ENCODE data around the gene RAB44. TPM values are rescaled to one million over a fixed set of nuclear protein-coding genes. Genes with fewer than 3 reads are reported as not detected.

The RAB44 gene
- total and polyA plus RNA-seq, 2 of the 13 experiments (the other 11 are each of a cell fraction or from before 2014, with no cell fraction given) = not detected

- TF ChIP-seq PCBP2 (optimal IDR thresholded peaks at IDR 0.05; ENCODE audit: low read depth, low read length, poor library complexity, severe bottlenecking) (no peak), TEF (CRISPR knock-in tag; IDR thresholded peaks at IDR 0.05) (no peak), RFX1 (IDR thresholded peaks at IDR 0.05) (peak; percentile 14; the same call in 1 of the 2 replicates), MIER3 (CRISPR knock-in tag; IDR thresholded peaks at IDR 0.05; ENCODE audit: borderline replicate concordance) (0 out of 2 replicates have a peak, but pooled peaks have one; percentile 71), IRF2 (CRISPR knock-in tag; IDR thresholded peaks at IDR 0.05) (peak; percentile 80), STAG1 (CRISPR knock-in tag; IDR thresholded peaks at IDR 0.05) (peak; percentile 98), HOMEZ (CRISPR knock-in tag; IDR thresholded peaks at IDR 0.05; ENCODE audit: low read depth) (no peak), ZNF7 (CRISPR knock-in tag; IDR thresholded peaks at IDR 0.05) (no peak), MXI1 (IDR thresholded peaks at IDR 0.05; ENCODE audit: borderline replicate concordance, low read depth, low read length) (0 out of 3 replicates have a peak, but pooled peaks have one; percentile 14), AHR (CRISPR knock-in tag; IDR thresholded peaks at IDR 0.05) (no peak), SALL1 (CRISPR knock-in tag; IDR thresholded peaks at IDR 0.05) (peak; percentile 72), ERF (CRISPR knock-in tag; IDR thresholded peaks at IDR 0.05) (0 out of 2 replicates have a peak, but pooled peaks have one; percentile 36), KDM5B (CRISPR knock-in tag; IDR thresholded peaks at IDR 0.05; ENCODE audit: borderline replicate concordance) (peak; percentile 22; the same call in 1 of the 2 replicates), TSC22D2 (CRISPR knock-in tag; IDR thresholded peaks at IDR 0.05; ENCODE audit: borderline replicate concordance) (0 out of 2 replicates have a peak, but pooled peaks have one; percentile 33), SP140L (CRISPR knock-in tag; IDR thresholded peaks at IDR 0.05; ENCODE audit: borderline replicate concordance) (0 out of 2 replicates have a peak, but pooled peaks have one; percentile 68), ZNF572 (CRISPR knock-in tag; IDR thresholded peaks at IDR 0.05) (no peak), HDAC2 (CRISPR knock-in tag; IDR thresholded peaks at IDR 0.05) (0 out of 2 replicates have a peak, but pooled peaks have one; percentile 22), POGK (CRISPR knock-in tag; conservative IDR thresholded peaks at IDR 0.05) (0 out of 2 replicates have a peak, but pooled peaks have one; percentile 45), ZNF691 (CRISPR knock-in tag; IDR thresholded peaks at IDR 0.05; ENCODE audit: borderline replicate concordance, low read depth) (0 out of 2 replicates have a peak, but pooled peaks have one; percentile 16), SMAD1 (CRISPR knock-in tag; IDR thresholded peaks at IDR 0.05; ENCODE audit: borderline replicate concordance, low read depth) (0 out of 2 replicates have a peak, but pooled peaks have one; percentile 60), ZBTB49 (CRISPR knock-in tag; IDR thresholded peaks at IDR 0.05; ENCODE audit: borderline replicate concordance) (peak; percentile 18; the same call in 1 of the 2 replicates), ZNF619 (CRISPR knock-in tag; IDR thresholded peaks at IDR 0.05) (0 out of 2 replicates have a peak, but pooled peaks have one; percentile 71)
These were observed 68.2 kb downstream of the RAB44 start (continued) for GRCh38 chr6:36765594-36766398.
